Forelimb muscle (tissue), 1 donor: ENCODE data around the gene EMID1. TPM values are rescaled to one million over a fixed set of nuclear protein-coding genes. Genes with fewer than 3 reads are reported as not detected.

ENCODE experiments used
- DNase-seq: peaks from one replicate; pipeline ENCODE4 v3.0.0-alpha.2; 2013; ENCODE audit warnings: low read depth
- polyA plus RNA-seq: library from polyadenylated mRNA; unstranded; fragments of 120-200 nt; gene quantifications from one replicate; pipeline ENCODE4 v1.2.1, GENCODE V29; 2013; ENCODE audit not compliant: insufficient read length

The EMID1 gene
- polyA plus RNA-seq, 1 donor, result 7.5 TPM

- no peak for DNase-seq
Observed at GRCh38 chr22:29195118-29195963, 10.4 kb upstream of the EMID1 start.

GRCh38 chr22:29195964-29196666 is 9.6 kb upstream of the EMID1 start:
- no peak for DNase-seq

GRCh38 chr22:29197096-29197495 is 8.6 kb upstream of the EMID1 start:
- no peak for DNase-seq

GRCh38 chr22:29198240-29198639 is 7.5 kb upstream of the EMID1 start:
- no peak for DNase-seq

- no peak for DNase-seq
Observed at GRCh38 chr22:29199702-29200400, 5.8 kb upstream of the EMID1 start.

GRCh38 chr22:29200901-29201300 is 4.8 kb upstream of the EMID1 start:
- no peak for DNase-seq

- no peak for DNase-seq
Observed at GRCh38 chr22:29201782-29202181, 3.9 kb upstream of the EMID1 start.

GRCh38 chr22:29202212-29203192 is 3.2 kb upstream of the EMID1 start:
- no peak for DNase-seq

GRCh38 chr22:29203488-29204454 is 1.9 kb upstream of the EMID1 start:
- DNase-seq, result no peak

GRCh38 chr22:29204455-29205183 is 1.1 kb upstream of the EMID1 start:
- no peak for DNase-seq

- DNase-seq, result no peak
Observed at GRCh38 chr22:29205252-29205593, 473 bp upstream of the EMID1 start.

GRCh38 chr22:29206372-29207242 is 911 bp downstream of the EMID1 start:
- no peak for DNase-seq

- no peak for DNase-seq
Observed at GRCh38 chr22:29207243-29207550, 1.5 kb downstream of the EMID1 start.

GRCh38 chr22:29207562-29208501 is 2.1 kb downstream of the EMID1 start:
- DNase-seq, result no peak

GRCh38 chr22:29208502-29208862 is 2.8 kb downstream of the EMID1 start:
- DNase-seq, result no peak

- no peak for DNase-seq
Observed at GRCh38 chr22:29208879-29209623, 3.4 kb downstream of the EMID1 start.

- DNase-seq, result no peak
Observed at GRCh38 chr22:29209624-29209929, 3.9 kb downstream of the EMID1 start.
